HUES64 (cell line): ENCODE results near the gene NELFA.

Experiments used
- H3K27ac ChIP-seq: 2 replicates; pipeline ENCODE4 v1.7.0; 2013; ENCODE audit warnings: low read depth, low read length, inconsistent platforms
- H3K27me3 ChIP-seq: 2 replicates; pipeline ENCODE4 v1.6.1; 2013; ENCODE audit warnings: mild to moderate bottlenecking, low read length; ENCODE audit not compliant: insufficient read depth
- H3K36me3 ChIP-seq: 2 replicates; pipeline ENCODE4 v1.6.1; 2013; ENCODE audit warnings: mild to moderate bottlenecking, low read length; ENCODE audit not compliant: insufficient read depth
- H3K4me1 ChIP-seq: 2 replicates; pipeline ENCODE4 v1.6.1; 2013; ENCODE audit warnings: mild to moderate bottlenecking, low read length, moderate library complexity; ENCODE audit not compliant: insufficient read depth
- H3K4me3 ChIP-seq: 2 replicates; pipeline ENCODE4 v1.5.1; 2013; ENCODE audit warnings: mild to moderate bottlenecking, low read length, moderate library complexity
- H3K9ac ChIP-seq: 2 replicates; pipeline ENCODE4 v1.6.1; 2013; ENCODE audit warnings: mild to moderate bottlenecking, low read depth, low read length
- H3K9me3 ChIP-seq: 2 replicates; pipeline ENCODE4 v1.6.1; 2013; ENCODE audit warnings: low read depth, low read length; ENCODE audit not compliant: insufficient read depth
- WGBS: fragments of 150-250, 120-280 bp; methylation state at CpG from one replicate; pipeline ENCODE4 v1.1.7; 2013; ENCODE audit warnings: missing lambda C conversion rate; 5-methylcytosine and 5-hydroxymethylcytosine counted together

The NELFA gene

DNA sequence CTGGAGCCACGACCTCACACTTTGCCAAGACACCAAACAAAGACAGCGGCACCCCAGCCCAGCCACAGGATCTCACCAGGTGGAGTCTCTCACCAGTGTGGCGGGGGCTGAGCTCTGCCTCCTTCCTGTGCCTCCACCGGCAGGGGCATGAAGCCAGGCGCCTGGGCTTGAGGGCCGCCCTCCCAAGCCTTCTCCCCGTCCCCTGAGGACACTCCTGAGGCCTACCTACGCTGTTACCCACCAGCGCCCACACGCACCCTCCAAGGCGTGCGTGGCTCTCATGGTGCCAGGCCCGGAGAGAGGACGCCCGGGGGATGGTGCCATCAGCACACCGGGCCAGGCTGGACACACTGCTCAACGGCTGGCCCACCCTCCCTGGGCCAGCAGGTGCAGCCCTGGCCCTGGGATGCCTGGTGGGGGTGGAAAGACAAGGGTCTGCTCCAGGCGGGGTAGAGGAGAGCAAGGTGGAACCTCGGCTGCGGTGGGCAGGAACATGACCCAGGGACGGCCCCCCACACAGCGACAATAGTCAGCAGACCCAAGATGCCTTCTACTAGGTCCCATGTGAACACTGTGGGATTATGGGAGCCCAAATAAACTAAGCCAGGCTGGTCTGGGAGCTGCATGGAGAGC, 22.1 kb downstream of the NELFA start:
- no peak overlapping the region for H3K9ac ChIP-seq
- 92% methylated on average over 22 of the region's 22 CpGs for WGBS
- H3K4me1 ChIP-seq, result no peaks in the 10 kb centered on the region
- no peak overlapping the region for H3K27ac ChIP-seq
- no peaks in the 10 kb centered on the region for H3K27me3 ChIP-seq
- no peaks in the 10 kb centered on the region for H3K9me3 ChIP-seq
- H3K4me3 ChIP-seq, result no peak overlapping the region
- peaks cover 93% of the 10 kb centered on the region for H3K36me3 ChIP-seq

DNA sequence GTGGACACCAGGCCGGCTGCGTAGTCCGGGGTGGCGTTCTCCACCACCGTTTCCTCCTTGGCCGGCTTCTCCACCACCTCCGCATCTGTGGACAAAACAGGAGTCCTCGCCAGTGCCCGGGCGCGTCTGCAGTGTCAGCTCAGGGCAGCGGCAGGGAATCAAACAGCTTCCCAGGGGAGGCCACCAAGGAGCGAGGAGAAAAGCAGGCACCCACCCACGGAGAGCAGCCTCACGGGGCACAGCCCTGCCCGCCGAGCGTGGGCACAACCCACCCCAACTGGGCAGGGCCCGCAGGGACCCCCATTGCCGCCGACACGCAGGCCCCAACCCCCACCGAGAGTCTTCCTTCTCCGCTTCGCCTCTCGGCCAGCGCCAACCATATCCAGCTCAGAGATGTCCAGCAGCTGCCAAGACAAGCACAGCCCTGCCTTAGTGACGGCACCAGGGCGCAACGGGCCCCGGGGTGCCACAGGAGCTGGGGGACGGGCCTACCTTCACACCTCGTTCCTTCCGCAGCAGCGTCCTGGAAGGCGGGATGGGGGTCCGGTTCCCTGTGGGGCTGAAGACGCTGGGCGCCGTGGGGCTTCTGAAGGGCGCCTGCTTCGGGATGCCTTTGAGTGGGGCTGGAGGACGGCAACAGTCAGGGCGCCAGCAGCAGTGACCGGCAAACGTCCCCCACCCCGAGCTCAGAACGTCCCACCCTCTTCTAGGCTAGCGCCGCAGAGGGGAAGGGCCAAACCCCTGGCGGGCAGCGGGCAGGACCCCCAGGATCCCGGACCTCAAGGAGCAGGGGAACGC, 22.8 kb downstream of the NELFA start:
- no peak overlapping the region for H3K4me3 ChIP-seq
- H3K27me3 ChIP-seq, result no peaks in the 10 kb centered on the region
- peaks cover 93% of the 10 kb centered on the region for H3K36me3 ChIP-seq
- H3K27ac ChIP-seq, result no peak overlapping the region
- no peaks in the 10 kb centered on the region for H3K4me1 ChIP-seq
- H3K9me3 ChIP-seq, result no peaks in the 10 kb centered on the region
- WGBS, result 94% methylated on average over 54 of the region's 54 CpGs
- no peak overlapping the region for H3K9ac ChIP-seq

DNA sequence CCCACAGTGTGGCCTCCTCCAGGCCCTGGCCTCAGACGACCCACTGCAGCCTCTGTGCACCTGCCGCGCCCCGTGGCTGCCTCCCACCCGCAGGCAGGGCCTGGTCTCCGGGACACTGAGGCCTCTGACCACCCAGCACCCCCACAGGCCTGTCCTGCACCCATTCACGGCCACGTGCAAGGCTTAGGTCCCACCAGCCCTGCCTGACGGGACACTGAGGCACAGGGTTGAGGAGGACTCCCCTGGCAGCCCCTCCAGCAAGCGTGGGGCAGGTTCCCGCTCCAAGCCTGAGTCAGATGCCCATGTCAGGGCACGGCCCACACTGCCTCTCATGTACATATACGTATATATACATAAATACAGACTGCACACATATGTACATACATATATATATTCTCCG, 23.5 kb downstream of the NELFA start:
- H3K9ac ChIP-seq, result no peak overlapping the region
- no peaks in the 10 kb centered on the region for H3K9me3 ChIP-seq
- no peak overlapping the region for H3K4me3 ChIP-seq
- H3K4me1 ChIP-seq, result no peaks in the 10 kb centered on the region
- no peaks in the 10 kb centered on the region for H3K27me3 ChIP-seq
- H3K36me3 ChIP-seq, result peaks cover 94% of the 10 kb centered on the region
- WGBS, result 95% methylated on average over 14 of the region's 14 CpGs
- H3K27ac ChIP-seq, result no peak overlapping the region

DNA sequence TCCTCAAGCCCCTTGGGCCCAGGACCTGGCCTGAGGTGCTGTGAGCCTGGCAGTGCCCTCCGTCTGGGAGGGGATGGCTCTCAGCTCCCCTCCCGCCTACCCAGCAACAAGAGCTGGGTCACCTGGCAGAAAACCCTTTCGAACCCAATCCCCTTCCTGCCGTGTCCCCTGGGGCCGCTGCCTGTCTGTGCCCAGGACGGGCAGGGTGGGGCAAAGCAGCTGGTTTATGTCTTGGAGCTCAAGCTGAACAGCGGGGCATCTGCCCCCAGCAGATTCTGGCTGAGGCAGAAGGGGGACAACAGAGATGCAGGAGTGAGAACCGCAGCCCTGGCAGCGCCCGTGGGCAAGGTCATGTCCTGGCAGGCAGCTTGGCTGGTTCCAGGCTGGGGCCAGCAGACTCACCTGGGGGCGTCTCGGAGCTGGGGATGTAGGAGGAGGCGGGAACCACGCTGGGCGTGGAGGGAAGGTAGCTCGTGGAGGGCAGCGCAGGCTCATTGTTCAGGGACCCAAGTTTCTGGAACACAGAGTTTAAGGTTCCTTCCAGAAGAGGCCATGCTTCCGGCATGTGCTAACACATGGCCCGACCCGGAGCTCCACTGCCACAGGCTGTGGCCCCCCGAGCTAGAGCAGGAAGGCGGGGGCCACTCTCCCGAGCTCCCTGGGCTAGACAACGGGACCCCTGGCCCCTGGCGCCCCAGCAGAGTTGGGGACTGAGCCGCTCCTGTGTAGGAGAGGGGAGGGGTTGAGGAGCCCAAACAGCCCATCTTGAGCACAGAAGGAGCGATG, 24.2 kb downstream of the NELFA start:
- H3K36me3 ChIP-seq, result peaks cover 95% of the 10 kb centered on the region
- H3K9me3 ChIP-seq, result no peaks in the 10 kb centered on the region
- H3K27ac ChIP-seq, result no peak overlapping the region
- H3K4me1 ChIP-seq, result no peaks in the 10 kb centered on the region
- H3K27me3 ChIP-seq, result no peaks in the 10 kb centered on the region
- H3K4me3 ChIP-seq, result no peak overlapping the region
- 93% methylated on average over 27 of the region's 27 CpGs for WGBS
- no peak overlapping the region for H3K9ac ChIP-seq

DNA sequence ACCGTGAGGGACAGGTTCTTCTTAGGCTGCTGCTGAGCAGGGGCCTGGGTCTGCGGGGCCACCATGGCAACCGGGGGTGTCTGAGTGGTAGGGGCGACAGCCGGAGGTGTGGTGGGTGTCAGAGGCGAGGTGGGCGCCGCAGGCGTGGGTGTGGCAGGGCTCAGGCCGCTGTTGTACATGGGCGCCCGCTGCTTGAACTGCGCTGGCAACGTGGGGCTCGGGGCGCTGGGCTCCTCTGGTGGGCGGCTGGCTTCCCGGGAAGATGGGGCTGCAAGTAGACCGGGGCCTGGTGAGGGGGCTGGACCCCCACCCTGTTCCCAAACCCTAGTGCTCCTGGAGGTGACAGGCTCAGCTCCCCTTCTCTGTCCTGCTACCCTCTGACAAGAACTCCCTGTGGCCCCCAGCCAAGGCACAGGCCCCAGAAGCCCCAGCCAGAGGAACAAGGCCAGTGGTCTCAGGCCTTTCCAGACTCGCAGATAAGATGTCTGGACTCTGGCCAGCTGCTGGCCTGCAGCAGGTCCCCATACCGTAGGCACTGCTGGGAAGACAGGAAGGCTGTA, 24.8 kb downstream of the NELFA start:
- Histone ChIP-seq H3K9me3 (no peaks in the 10 kb centered on the region), H3K27ac (no peak overlapping the region), H3K27me3 (no peaks in the 10 kb centered on the region), H3K9ac (no peak overlapping the region), H3K36me3 (peaks cover 95% of the 10 kb centered on the region), H3K4me1 (no peaks in the 10 kb centered on the region), H3K4me3 (no peak overlapping the region)
- 98% methylated on average over 21 of the region's 21 CpGs for WGBS

DNA sequence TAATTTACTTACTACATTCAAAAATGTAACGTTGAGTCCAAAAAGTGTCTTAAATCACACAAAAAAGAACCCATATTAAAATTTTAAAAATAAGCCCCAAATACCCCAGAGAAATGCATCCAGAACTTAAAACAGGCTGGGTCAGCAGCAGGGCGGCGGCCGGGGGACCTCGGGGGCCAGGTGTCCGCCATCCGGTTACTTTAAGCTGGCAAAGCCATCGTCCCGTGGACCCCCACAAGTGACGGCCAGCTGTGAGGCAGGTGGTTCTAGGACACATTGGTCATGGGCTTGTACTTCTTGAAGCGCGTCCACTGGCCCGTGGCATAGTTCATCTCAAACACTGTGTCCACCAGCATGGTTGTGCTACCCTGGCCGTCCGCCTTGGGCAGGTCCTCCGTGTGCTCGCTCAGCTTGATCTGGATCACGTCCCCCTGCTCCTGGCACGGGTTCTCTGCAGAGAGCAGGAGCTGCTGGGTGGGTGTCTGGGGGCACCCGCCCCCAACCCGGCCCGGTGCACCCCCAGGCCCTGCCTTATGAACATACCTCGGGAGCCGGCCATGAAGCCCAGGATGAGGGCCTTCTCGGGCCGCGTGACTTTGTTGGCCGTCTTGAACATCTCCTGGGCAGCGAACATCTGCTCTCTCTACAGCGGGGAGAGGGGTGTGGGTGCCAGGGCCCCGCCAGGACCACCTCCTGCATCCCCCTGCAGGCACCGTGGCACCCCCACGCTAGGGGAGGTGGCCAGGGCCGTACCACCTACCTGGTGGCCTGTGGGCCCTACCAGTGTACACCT, 25.5 kb downstream of the NELFA start:
- H3K4me3 ChIP-seq, result no peak overlapping the region
- H3K27me3 ChIP-seq, result no peaks in the 10 kb centered on the region
- WGBS, result 96% methylated on average over 34 of the region's 34 CpGs
- no peak overlapping the region for H3K27ac ChIP-seq
- no peaks in the 10 kb centered on the region for H3K9me3 ChIP-seq
- no peaks in the 10 kb centered on the region for H3K4me1 ChIP-seq
- H3K9ac ChIP-seq, result no peak overlapping the region
- H3K36me3 ChIP-seq, result peaks cover 97% of the 10 kb centered on the region

DNA sequence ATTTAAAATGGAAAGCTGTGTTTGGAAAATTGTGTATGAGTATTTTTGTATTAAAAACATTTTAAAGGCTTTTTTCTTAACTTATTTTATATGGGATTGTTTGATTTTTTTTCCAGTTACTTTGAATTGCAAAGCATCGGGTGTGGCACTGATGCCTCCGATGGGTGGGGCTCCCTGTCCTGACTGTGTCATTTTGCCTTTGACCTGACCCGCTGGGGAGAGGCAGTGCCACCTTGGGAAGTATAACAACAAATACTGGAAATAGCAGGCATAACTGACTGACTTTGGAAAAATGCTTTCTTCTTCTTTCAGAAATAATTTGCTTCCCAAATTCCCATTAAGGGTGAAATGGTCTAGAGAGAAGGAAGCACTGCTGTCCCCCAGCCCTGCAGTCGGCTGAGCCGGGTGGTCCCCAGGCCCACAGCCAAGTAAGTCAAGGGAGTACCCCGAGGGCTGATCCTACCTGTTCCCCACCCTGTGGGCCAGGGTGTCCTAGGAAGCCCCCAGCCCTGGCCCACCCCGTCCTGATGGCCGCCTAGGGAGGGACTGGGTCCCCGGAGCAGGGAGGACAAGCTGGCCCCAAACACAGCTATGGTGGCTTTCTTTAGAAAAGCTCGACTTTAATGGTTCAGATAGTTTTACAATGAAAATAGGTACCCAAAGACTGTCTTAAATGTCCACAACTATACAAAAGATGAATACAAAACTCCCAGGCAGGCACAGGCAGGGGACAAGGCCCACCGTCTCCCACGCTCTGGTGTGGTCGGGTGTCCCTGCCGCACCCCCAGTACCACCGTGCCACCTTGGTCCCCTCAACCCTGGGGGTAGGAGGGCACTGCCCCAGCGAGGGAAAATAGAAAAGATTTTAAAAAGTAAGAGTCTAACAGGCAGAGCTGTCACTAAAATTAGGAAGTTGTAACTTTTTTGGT, 26.4 kb downstream of the NELFA start:
- WGBS, result 95% methylated on average over 16 of the region's 16 CpGs
- Histone ChIP-seq H3K27ac (no peak overlapping the region), H3K9ac (no peak overlapping the region), H3K36me3 (peaks cover 96% of the 10 kb centered on the region), H3K27me3 (no peaks in the 10 kb centered on the region), H3K9me3 (no peaks in the 10 kb centered on the region), H3K4me1 (no peaks in the 10 kb centered on the region), H3K4me3 (no peak overlapping the region)

DNA sequence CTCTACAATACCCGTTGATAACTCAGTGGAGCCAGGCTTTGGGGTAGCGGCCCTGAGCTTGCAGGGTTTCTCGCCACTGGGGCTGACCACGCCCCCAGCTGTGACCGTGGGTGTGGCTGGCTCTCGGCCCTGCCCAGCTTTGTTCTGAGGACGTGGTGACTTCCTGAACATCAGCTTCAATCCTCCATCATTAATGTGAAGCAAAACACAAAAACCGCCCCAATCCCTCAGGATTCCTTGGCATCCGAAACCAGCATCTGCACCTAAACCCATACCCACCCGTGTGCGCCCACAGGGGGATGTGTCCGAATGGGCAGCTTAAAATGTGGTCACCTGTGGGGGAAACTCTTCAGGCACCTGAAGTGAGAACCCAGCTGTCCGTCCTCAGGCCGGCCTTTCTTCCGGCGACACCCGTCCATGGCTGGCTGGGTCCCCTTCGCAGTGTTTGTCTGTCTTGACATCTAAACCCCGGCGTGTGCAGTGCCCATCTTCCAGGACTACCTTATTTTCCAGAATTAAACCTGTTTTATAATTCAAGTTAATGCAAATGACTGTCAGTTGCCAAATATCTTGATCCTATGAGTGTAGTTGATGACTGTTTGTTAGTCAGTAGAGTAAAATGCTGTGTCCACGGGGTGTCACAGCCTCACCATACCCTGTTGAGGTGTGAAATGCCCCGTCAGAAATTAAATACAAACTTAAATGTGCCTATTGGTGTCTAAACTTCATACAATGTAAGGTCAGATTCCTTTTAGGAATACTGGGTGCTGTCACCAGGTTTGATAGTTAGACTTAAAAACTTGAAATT, 27.3 kb downstream of the NELFA start:
- WGBS, result 88% methylated on average over 22 of the region's 22 CpGs
- Histone ChIP-seq H3K27ac (no peak overlapping the region), H3K4me1 (no peaks in the 10 kb centered on the region), H3K27me3 (no peaks in the 10 kb centered on the region), H3K36me3 (peaks cover 96% of the 10 kb centered on the region), H3K4me3 (no peak overlapping the region), H3K9me3 (no peaks in the 10 kb centered on the region), H3K9ac (no peak overlapping the region)

DNA sequence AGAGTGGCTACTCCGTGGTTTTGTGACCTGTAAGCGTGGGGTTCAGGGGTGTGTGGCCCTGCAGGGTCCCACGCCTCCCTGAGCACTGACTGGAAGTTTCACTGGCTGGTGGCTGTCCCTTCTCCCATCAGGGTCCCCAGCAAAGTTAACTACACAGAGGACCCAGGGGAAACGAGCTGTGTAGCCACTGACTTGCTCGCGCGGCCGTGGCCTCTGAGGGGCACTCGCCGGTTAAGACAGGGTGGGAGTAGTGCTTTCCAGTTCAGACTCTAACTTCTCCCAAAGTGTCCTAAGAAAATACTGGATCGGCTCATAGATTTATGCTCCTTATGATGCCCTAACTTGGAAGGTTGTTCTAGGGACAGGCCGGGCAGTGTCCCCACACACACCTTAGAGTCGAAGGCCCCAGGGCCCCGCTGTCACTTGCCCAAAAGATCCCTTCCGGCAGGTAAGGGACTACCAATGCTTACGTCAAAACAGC, 28.2 kb downstream of the NELFA start:
- H3K27me3 ChIP-seq, result no peaks in the 10 kb centered on the region
- H3K27ac ChIP-seq, result no peak overlapping the region
- no peaks in the 10 kb centered on the region for H3K9me3 ChIP-seq
- H3K36me3 ChIP-seq, result peaks cover 96% of the 10 kb centered on the region
- H3K4me1 ChIP-seq, result no peaks in the 10 kb centered on the region
- no peak overlapping the region for H3K9ac ChIP-seq
- 96% methylated on average over 16 of the region's 16 CpGs for WGBS
- H3K4me3 ChIP-seq, result no peak overlapping the region
